GM18951 (cell line): Measurements from ENCODE around the gene CCL23.
"Not testable (repeated sequence)": the region's sequence is repeated elsewhere in the genome, so short reads cannot be mapped to it uniquely, and the experiment has no call there.

Experiments
- POLR2A ChIP-seq: IDR thresholded peaks from 4 replicates; pipeline ENCODE4 v1.6.1; 2011; ENCODE audit warnings: mild to moderate bottlenecking; ENCODE audit not compliant: insufficient read length, insufficient read depth; ENCODE audit errors: extremely low read depth
- in situ Hi-C: fragments of 300-500 bp; cut with MboI; formaldehyde crosslinking; loops from one replicate; pipeline ENCODE4 v1.12.0; 2022; ENCODE audit warnings: low sequenced_read_pairs, mixed read lengths, inconsistent platforms; ENCODE audit not compliant: unreplicated experiment

The CCL23 gene

GRCh38 chr17:35998018-35998545, 19.7 kb downstream of the CCL23 start:
- no peak for TF ChIP-seq POLR2A

GRCh38 chr17:35995346-35995745, 22.4 kb downstream of the CCL23 start:
- in situ Hi-C loops: not testable (repeated sequence)

More at GRCh38 chr17:35998018-35998545, 19.7 kb downstream of the CCL23 start:
- in situ Hi-C loops: no loop called here

GRCh38 chr17:35991075-35991474, 26.7 kb downstream of the CCL23 start:
- TF ChIP-seq POLR2A: no peak

DNA sequence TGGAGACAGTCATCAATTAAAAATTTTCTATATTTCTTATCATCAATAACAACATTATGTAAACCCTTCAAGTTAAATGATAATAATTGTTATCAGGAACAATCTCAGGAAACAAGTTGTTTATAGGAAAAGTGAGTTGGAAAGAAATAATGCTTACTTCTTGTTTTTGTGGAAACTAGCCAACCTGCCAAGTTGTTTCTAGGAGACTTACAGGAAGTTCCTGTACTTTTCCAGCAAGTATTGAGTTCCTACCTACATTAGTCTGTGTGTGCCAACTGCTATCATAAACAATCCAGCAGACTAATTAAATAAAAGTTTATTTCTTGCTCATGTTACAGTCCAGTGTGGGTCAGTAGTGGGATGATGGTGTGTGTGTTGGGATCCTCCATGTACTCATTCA, 29.6 kb downstream of the CCL23 start:
- no peak for TF ChIP-seq POLR2A
- in situ Hi-C loops: no loop called here

More at GRCh38 chr17:35991075-35991474, 26.7 kb downstream of the CCL23 start:
- in situ Hi-C loops: no loop called here

- in situ Hi-C loops: no loop called here
These were observed 31.1 kb downstream of the CCL23 start, which contains the start of gene CCL14 for GRCh38 chr17:35986643-35987042. Gene CCL14 (minus strand): TSS chr17:35986729. CDS start chr17:35986649, 80 bp downstream.

DNA sequence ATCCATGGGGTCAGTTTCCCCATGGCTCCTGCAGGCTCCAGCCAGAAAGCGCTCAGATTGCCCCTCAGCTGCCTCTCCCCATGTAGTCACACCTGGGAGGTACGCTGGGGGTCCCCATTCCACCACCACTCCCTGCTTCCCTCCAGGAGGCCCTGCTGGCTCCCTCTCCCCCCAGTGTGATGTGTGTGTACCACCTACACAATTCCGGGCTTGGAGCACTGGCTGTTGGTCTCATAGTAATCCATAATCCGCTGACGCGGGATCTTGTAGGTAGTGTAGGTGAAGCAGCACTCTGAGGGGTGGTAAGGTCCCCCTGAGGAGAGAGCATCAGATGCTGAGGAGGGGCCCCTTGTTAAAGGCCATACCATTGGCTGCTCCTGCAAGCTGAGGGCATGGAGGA, 33.6 kb downstream of the CCL23 start:
- TF ChIP-seq POLR2A: no peak
- in situ Hi-C loops: no loop called here

More at GRCh38 chr17:35986643-35987042, 31.1 kb downstream of the CCL23 start, which contains the start of gene CCL14:
- TF ChIP-seq POLR2A: no peak

DNA sequence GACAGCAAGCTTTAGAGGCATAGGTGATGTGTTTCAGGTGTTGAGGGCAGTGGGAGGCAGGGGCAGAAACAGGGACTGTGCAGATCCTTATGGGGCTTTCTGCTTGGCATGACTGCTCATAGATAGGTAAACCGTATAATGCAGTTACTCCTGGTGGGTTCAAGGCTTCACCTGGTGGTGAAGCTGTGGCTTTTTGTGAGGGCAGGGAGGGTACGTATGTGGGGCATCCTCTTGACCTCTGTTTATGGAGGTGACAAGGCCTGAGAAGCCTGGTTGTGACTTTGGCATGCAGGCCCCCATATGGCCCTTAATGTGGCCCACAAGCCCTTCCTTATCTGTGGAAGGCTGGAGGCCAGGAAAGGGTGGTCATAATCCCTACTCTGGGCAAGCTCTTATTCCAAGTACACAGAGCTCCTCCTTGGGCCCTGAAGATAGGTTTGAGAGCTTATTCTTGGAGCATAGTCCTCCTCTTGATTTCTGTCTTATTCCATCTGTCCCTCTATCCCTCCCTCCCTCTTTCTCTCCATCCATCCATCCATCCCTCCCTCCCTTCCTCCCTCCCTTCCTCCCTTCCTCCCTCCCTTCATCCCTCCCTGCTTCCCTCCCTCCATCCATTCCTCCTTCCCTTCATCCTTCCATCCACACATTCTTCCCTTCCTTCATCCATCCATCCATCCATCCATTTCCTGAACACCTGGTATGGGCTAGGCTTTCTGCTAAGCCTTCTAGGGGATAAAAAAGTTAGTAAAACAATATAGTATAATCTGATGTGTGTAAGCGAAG, 35.2 kb downstream of the CCL23 start:
- TF ChIP-seq POLR2A: no peak
- in situ Hi-C loops: no loop called here

DNA sequence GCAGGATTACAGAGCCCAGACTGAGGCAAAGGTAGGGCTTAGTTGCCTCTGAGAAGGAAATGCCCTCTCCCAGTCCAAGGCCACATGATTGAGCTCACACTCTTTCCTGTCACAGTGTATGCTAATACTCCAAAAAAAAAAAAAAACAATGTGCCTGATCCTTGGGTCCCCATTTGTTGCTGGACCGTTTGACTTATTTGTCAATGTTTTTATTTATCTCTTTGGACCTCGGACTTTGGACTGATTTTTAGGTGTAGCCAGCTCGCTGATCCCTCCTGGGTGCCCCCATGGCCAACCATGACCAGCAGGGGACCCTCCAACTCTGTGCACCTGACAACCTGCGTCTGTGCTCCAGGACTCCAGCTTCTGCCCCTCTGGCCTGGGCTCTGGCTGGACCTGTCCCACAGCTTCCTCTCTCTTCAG, 35.9 kb downstream of the CCL23 start:
- TF ChIP-seq POLR2A: no peak
- in situ Hi-C loops: no loop called here

- no peak for TF ChIP-seq POLR2A
- in situ Hi-C loops: no loop called here
These were observed 36.5 kb downstream of the CCL23 start, which contains the start of gene CCL16 for GRCh38 chr17:35981246-35981645. Gene CCL16 (minus strand): TSS chr17:35981497. CDS start chr17:35981420, 77 bp downstream.

- in situ Hi-C loops: no loop called here
- TF ChIP-seq POLR2A: no peak
These were observed 39.4 kb downstream of the CCL23 start for GRCh38 chr17:35978346-35978745.

DNA sequence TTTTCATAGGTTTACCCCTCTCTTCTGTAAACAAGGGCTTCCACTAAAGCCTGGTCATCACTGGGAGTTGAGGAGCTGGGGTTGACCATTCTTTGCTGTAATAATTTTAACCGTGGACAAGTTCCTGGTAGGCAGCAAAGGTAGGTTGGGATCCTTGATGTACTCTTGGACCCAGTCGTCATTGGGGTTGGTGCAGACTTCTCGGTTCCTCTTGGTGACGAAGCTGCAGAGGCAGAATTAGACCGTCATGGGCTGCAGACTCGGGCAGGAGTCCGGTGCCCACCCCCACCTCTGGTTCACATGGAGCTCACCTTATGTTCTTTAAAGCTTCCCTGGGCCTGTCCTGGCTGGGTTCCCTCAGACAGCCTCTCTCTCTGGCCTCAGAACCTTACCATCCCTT, 40.3 kb downstream of the CCL23 start:
- no peak for TF ChIP-seq POLR2A
- in situ Hi-C loops: no loop called here

DNA sequence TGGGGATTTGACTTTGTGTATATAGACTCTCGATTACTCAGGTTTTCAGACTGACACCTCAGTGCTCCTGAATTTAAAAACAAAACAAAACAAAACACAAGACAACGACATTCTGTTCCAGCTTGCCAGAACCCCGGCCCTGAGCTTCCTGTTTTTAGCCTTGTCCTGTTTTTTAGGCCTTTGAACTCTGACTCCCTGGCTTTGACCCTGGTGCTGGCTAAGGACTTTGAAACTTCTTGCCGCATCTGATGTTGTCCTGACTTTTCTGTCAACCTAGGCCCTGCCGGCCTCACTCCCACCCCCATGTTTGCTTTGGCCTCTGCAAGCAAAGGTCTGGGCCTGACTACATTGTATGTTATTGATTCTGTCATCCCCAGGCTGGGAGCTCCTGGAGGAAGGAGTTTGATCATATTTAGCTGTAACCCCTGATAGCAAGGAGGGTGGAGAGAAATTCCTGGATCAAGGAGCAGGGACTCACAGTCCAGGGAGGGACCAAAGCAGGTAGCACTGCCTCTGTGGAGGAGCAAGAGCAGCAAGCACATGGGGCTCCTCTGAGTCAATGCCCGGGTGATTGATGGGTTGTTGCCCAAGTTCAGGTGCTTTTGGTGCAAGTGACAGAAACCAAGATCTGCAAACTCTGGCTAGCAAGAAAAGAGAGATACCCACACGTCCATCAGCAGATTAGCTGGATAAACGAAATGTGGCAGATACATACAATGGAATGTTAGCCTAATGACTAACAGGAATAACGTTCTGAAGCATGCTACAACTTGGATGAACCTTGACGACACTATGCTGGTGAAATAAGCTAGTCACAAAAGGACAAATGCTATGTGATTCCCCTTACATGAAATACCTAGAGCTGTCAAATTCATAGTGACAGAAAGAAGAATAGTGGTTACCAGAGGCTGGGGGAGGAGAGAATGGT, 44.2 kb downstream of the CCL23 start:
- in situ Hi-C loops: loop anchor here (5.0 to 25.0 kb wide), 2 partner anchors 174 to 514 kb away; partner anchors contain the start of gene ZNHIT3
- TF ChIP-seq POLR2A: no peak

DNA sequence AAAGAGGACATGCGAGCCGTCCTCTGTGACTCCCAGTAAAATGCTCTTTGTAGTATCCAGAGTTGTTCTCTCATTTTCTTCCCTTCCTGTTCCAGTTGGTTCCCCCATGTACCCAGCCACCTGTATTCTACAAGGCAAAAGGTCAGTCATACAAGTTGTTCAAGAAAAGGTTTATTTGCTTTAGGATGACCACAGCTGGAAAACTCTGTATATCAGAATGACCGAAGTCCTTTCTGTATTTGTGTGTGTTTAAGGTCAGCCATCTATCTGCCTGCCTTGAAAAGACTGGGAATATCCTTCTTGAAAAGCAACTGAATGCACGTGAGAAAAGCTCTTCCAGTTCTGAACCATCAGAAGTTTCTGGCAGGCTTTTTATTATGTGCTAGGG, 44.8 kb downstream of the CCL23 start:
- in situ Hi-C loops: loop anchor here (5.0 to 25.0 kb wide), 2 partner anchors 174 to 514 kb away; partner anchors contain the start of gene ZNHIT3
- TF ChIP-seq POLR2A: no peak
